K562 (cell line): Measurements from ENCODE around the gene E2F1. TPM values are rescaled to one million over a fixed set of nuclear protein-coding genes. Genes with fewer than 3 reads are reported as not detected.

Source experiments
- CBFA2T3 ChIP-seq: fragments of 450-650 bp; IDR thresholded peaks from 2 replicates; pipeline ENCODE4 v1.6.1; 2017
- EP400 ChIP-seq: fragments of 450-650 bp; IDR thresholded peaks from 2 replicates; pipeline ENCODE4 v1.6.1; 2017; ENCODE audit warnings: antibody characterized with exemption, mild to moderate bottlenecking, moderate library complexity
- FOXA3 ChIP-seq, 2 experiments: fragments of 450-650 bp in 1 of 2; sonication (generic) in 1 of 2; formaldehyde crosslinking; IDR thresholded peaks in 1 of 2; conservative IDR thresholded peaks in 1 of 2; 2 replicates each; pipeline versions ENCODE4 v1.4.0 to v1.8.0; 2020 to 2022; ENCODE audit warnings: mild to moderate bottlenecking in 2 of 2, missing genetic modification reagents in 1 of 2
- LCOR ChIP-seq: sonication (generic); formaldehyde crosslinking; IDR thresholded peaks from 2 replicates; pipeline ENCODE4 v1.8.0; 2022; ENCODE audit warnings: mild to moderate bottlenecking, missing genetic modification reagents
- NR4A1 ChIP-seq, 2 experiments: fragments of 250-450 bp in 1 of 2; fragments of 450-650 bp in 1 of 2; sonication (Bioruptor Pico) in 1 of 2; IDR thresholded peaks; 2 replicates each; pipeline versions ENCODE4 v1.4.0 to v1.6.1; 2016 to 2020; ENCODE audit warnings: mild to moderate bottlenecking in 2 of 2, missing compliant biosample characterization in 1 of 2, missing genetic modification characterization in 1 of 2, moderate library complexity in 1 of 2
- OTX1 ChIP-seq: fragments of 450-650 bp; formaldehyde crosslinking; IDR thresholded peaks from 2 replicates; pipeline ENCODE4 v1.4.0; 2022; ENCODE audit warnings: mild to moderate bottlenecking
- SIN3A ChIP-seq, 2 experiments: fragments of 150-350 bp in 1 of 2; IDR thresholded peaks; 2 replicates each; pipeline ENCODE4 v1.6.1; 2011 to 2016; ENCODE audit warnings: borderline replicate concordance in 2 of 2, low read depth in 2 of 2, low read length in 2 of 2, mild to moderate bottlenecking in 2 of 2, moderate library complexity in 2 of 2; ENCODE audit not compliant: control insufficient read depth in 1 of 2
- ZKSCAN3 ChIP-seq: fragments of 250-450 bp; sonication (Bioruptor Pico); IDR thresholded peaks from 2 replicates; pipeline ENCODE4 v1.4.0; 2020
- ZNF140 ChIP-seq: fragments of 250-450 bp; sonication (Bioruptor Pico); IDR thresholded peaks from 2 replicates; pipeline ENCODE4 v1.8.0; 2021; ENCODE audit warnings: moderate library complexity, mild to moderate bottlenecking, inconsistent platforms
- polyA plus RNA-seq, 8 experiments: library from polyadenylated mRNA; depleted of rRNA in 4 of 8; stranded (reverse) in 5 of 8; unstranded in 3 of 8; fragments of >200 nt; fragmentation: Nextera tagmentation in 2 of 8; fragmentation: Illumina TruSeq in 1 of 8; extraction: Ambion mirVana in 2 of 8; extraction: Trizol in 1 of 8; gene quantifications; 2 replicates each; pipeline versions ENCODE4 v1.2.1 to v1.2.3, GENCODE V29; 2011 to 2014; ENCODE audit warnings: inconsistent platforms in 1 of 8, missing spikeins in 1 of 8
- total RNA-seq, 7 experiments: library from RNA; depleted of rRNA in 6 of 7; stranded (reverse); fragments of >200 nt in 6 of 7; fragmentation: Illumina TruSeq in 2 of 7; extraction: Trizol in 2 of 7; gene quantifications; 2 replicates each; pipeline versions ENCODE4 v1.2.1 to v1.2.3, GENCODE V29; 2011 to 2021; ENCODE audit warnings: low replicate concordance in 1 of 7
- TF ChIP-seq, protein P1 (sequence below): fragments of 250-450 bp; sonication (Bioruptor Pico); IDR thresholded peaks from 2 replicates; pipeline ENCODE4 v1.9.0; 2021; ENCODE audit warnings: mild to moderate bottlenecking
- TF ChIP-seq, protein P2 (sequence below), 2 experiments: fragments of 450-650 bp; IDR thresholded peaks; 2 replicates each; pipeline ENCODE4 v1.6.1; 2018; ENCODE audit warnings: mild to moderate bottlenecking in 2 of 2, low read depth in 1 of 2; ENCODE audit not compliant: partially characterized antibody in 2 of 2
- TF ChIP-seq, protein P3 (sequence below): IDR thresholded peaks from 2 replicates; pipeline ENCODE4 v1.6.1; 2011; ENCODE audit not compliant: insufficient read length; ENCODE audit errors: extremely low read depth
- TF ChIP-seq, protein P4 (sequence below), 2 experiments: fragments of 450-650 bp; conservative IDR thresholded peaks; 2 replicates each; pipeline ENCODE4 v1.6.1; 2017; ENCODE audit warnings: mild to moderate bottlenecking in 2 of 2, moderate library complexity in 2 of 2

The E2F1 gene
- total and polyA plus RNA-seq, 9 of the 15 experiments (the other 6 are each of a cell fraction or from before 2014, with no cell fraction given): 0.14 to 30.6 (median 13.1) TPM

DNA sequence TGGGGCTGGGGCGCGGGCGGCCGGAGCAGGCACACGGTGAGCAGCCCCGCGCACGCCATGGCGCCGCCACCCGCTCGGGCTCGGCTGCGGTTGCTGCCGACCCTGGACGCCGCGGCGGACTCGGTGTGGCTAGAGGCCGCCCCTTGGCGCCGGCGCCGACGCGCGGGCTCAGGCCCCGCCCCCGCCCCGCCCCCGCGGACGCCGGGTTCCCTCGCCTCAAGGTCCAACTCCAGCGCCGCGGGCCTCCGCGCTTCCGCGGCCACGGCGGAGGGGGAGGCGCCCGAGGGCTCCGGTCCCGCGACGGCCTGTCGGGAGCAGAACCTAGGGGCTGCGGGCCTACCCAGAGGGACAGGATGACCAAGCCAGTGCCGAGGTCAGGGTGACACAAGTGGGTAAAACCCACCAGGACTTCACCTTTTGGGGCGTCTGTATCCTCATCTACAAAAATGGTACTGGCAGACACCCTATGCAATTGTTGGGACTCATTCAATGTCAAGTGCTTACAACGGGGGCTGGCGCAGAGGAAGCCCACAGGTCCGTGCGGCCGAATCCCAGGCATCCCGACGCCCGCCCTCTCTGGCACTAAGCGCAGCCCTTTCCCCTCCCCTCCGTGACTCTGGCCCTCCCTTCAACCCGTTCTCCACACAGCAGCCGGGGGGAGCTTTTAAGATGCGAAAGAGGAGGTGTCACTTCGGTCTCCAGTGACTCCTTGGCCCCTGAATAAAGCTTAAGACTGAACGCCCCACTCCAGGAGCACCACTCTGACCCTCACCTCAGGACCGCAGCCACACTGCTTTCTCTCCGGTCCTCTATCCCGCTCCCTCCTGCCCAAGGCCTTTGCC is 11.7 kb downstream of the E2F1 start, which contains the start of gene NECAB3 (continued):
- TF ChIP-seq, protein P1, sequence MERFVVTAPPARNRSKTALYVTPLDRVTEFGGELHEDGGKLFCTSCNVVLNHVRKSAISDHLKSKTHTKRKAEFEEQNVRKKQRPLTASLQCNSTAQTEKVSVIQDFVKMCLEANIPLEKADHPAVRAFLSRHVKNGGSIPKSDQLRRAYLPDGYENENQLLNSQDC (CRISPR knock-in tag): no peak
- TF ChIP-seq ZNF140: no peak
- TF ChIP-seq SIN3A (IDR thresholded peaks at IDR 0.05; ENCODE audit: borderline replicate concordance in 2 of 2, control insufficient read depth in 1 of 2, low read depth in 2 of 2, low read length in 2 of 2): peak in 1 of 2 experiments; percentile 82; a peak in 2 of 4 replicates
- TF ChIP-seq, protein P2, sequence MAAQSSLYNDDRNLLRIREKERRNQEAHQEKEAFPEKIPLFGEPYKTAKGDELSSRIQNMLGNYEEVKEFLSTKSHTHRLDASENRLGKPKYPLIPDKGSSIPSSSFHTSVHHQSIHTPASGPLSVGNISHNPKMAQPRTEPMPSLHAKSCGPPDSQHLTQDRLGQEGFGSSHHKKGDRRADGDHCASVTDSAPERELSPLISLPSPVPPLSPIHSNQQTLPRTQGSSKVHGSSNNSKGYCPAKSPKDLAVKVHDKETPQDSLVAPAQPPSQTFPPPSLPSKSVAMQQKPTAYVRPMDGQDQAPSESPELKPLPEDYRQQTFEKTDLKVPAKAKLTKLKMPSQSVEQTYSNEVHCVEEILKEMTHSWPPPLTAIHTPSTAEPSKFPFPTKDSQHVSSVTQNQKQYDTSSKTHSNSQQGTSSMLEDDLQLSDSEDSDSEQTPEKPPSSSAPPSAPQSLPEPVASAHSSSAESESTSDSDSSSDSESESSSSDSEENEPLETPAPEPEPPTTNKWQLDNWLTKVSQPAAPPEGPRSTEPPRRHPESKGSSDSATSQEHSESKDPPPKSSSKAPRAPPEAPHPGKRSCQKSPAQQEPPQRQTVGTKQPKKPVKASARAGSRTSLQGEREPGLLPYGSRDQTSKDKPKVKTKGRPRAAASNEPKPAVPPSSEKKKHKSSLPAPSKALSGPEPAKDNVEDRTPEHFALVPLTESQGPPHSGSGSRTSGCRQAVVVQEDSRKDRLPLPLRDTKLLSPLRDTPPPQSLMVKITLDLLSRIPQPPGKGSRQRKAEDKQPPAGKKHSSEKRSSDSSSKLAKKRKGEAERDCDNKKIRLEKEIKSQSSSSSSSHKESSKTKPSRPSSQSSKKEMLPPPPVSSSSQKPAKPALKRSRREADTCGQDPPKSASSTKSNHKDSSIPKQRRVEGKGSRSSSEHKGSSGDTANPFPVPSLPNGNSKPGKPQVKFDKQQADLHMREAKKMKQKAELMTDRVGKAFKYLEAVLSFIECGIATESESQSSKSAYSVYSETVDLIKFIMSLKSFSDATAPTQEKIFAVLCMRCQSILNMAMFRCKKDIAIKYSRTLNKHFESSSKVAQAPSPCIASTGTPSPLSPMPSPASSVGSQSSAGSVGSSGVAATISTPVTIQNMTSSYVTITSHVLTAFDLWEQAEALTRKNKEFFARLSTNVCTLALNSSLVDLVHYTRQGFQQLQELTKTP (IDR thresholded peaks at IDR 0.05; ENCODE audit: low read depth in 1 of 2, partially characterized antibody in 2 of 2): no peak
- no peak for TF ChIP-seq LCOR (CRISPR knock-in tag)
- TF ChIP-seq NR4A1 (CRISPR knock-in tag; IDR thresholded peaks at IDR 0.05): no peak
- TF ChIP-seq NR4A1 (tag; IDR thresholded peaks at IDR 0.05): no peak
- TF ChIP-seq FOXA3 (CRISPR knock-in tag; conservative IDR thresholded peaks at IDR 0.05 in 1 of 2, IDR thresholded peaks at IDR 0.05 in 1 of 2): no peak
- TF ChIP-seq EP400: no peak
- TF ChIP-seq ZKSCAN3 (CRISPR knock-in tag): no peak
- TF ChIP-seq, protein P3, sequence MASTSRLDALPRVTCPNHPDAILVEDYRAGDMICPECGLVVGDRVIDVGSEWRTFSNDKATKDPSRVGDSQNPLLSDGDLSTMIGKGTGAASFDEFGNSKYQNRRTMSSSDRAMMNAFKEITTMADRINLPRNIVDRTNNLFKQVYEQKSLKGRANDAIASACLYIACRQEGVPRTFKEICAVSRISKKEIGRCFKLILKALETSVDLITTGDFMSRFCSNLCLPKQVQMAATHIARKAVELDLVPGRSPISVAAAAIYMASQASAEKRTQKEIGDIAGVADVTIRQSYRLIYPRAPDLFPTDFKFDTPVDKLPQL: no peak
- TF ChIP-seq, protein P4, sequence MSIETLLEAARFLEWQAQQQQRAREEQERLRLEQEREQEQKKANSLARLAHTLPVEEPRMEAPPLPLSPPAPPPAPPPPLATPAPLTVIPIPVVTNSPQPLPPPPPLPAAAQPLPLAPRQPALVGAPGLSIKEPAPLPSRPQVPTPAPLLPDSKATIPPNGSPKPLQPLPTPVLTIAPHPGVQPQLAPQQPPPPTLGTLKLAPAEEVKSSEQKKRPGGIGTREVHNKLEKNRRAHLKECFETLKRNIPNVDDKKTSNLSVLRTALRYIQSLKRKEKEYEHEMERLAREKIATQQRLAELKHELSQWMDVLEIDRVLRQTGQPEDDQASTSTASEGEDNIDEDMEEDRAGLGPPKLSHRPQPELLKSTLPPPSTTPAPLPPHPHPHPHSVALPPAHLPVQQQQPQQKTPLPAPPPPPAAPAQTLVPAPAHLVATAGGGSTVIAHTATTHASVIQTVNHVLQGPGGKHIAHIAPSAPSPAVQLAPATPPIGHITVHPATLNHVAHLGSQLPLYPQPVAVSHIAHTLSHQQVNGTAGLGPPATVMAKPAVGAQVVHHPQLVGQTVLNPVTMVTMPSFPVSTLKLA (conservative IDR thresholded peaks at IDR 0.05): no peak
- no peak for TF ChIP-seq CBFA2T3
- no peak for TF ChIP-seq OTX1 (CRISPR knock-in tag)
